Smooth muscle cell (in vitro differentiated cells): ENCODE results near the gene BBX. TPM values are rescaled to one million over a fixed set of nuclear protein-coding genes. Genes with fewer than 3 reads are reported as not detected.

Experiments used
- DNase-seq: peaks from one replicate; lab custom pipeline; 2025; ENCODE audit not compliant: unreplicated experiment; lab: John Stamatoyannopoulos, UW
- H2AFZ ChIP-seq: fragments of 200-600 bp; sonication (generic); 2 replicates; pipeline ENCODE4 v1.6.0; 2016; ENCODE audit warnings: antibody characterized with exemption, low read depth, mild to moderate bottlenecking
- H3F3A ChIP-seq: fragments of 200-600 bp; sonication (generic); 2 replicates; pipeline ENCODE4 v1.6.0; 2017; ENCODE audit warnings: antibody characterized with exemption, low read depth
- H3K27ac ChIP-seq: fragments of 200-600 bp; sonication (generic); 2 replicates; pipeline ENCODE4 v1.5.1; 2016; ENCODE audit warnings: low read depth, mild to moderate bottlenecking
- H3K27me3 ChIP-seq: fragments of 200-600 bp; sonication (generic); 2 replicates; pipeline ENCODE4 v1.6.1; 2016; ENCODE audit warnings: low read depth, mild to moderate bottlenecking
- H3K36me3 ChIP-seq: fragments of 200-600 bp; sonication (generic); 2 replicates; pipeline ENCODE4 v1.5.1; 2016; ENCODE audit warnings: low read depth
- H3K4me1 ChIP-seq: fragments of 200-600 bp; sonication (generic); 2 replicates; pipeline ENCODE4 v1.5.1; 2016; ENCODE audit warnings: low read depth
- H3K4me2 ChIP-seq: fragments of 200-600 bp; sonication (generic); 2 replicates; pipeline ENCODE4 v1.6.0; 2016; ENCODE audit warnings: mild to moderate bottlenecking
- H3K4me3 ChIP-seq: fragments of 200-600 bp; sonication (generic); 2 replicates; pipeline ENCODE4 v1.5.1; 2016; ENCODE audit warnings: mild to moderate bottlenecking
- H3K79me2 ChIP-seq: fragments of 200-600 bp; sonication (generic); 2 replicates; pipeline ENCODE4 v1.6.0; 2016; ENCODE audit warnings: low read depth, mild to moderate bottlenecking
- H3K9ac ChIP-seq: fragments of 200-600 bp; sonication (generic); 2 replicates; pipeline ENCODE4 v1.6.0; 2016; ENCODE audit warnings: low read depth
- H3K9me3 ChIP-seq: fragments of 200-600 bp; sonication (generic); replicated peaks from 2 replicates; pipeline ENCODE4 v1.5.1; 2016; ENCODE audit warnings: low read depth
- H4K20me1 ChIP-seq: fragments of 200-600 bp; sonication (generic); 2 replicates; pipeline ENCODE4 v1.6.0; 2016; ENCODE audit warnings: low read depth
- CTCF ChIP-seq: fragments of 200-600 bp; sonication (generic); IDR thresholded peaks from 2 replicates; pipeline ENCODE4 v1.5.1; 2017; ENCODE audit warnings: borderline replicate concordance, mild to moderate bottlenecking, antibody characterized with exemption; ENCODE audit not compliant: insufficient read depth, poor library complexity, severe bottlenecking
- WGBS: methylation state at CpG from one replicate; pipeline ENCODE4 v1.1.7; 2016; ENCODE audit warnings: low lambda C conversion rate; 5-methylcytosine and 5-hydroxymethylcytosine counted together
- polyA plus RNA-seq: library from polyadenylated mRNA; unstranded; fragments of >200 nt; fragmentation: Nextera tagmentation; extraction: Ambion mirVana; gene quantifications from 2 replicates; pipeline ENCODE4 v1.2.1, GENCODE V29; 2016
- total RNA-seq: library from RNA; depleted of rRNA; stranded (reverse); fragments of >200 nt; gene quantifications from 2 replicates; pipeline ENCODE4 v1.2.3, GENCODE V29; 2014

Gene BBX
- total and polyA plus RNA-seq, 2 experiments from 2014 or later: 58.9 to 66.4 TPM

GRCh38 chr3:107685383-107685782 is 162.6 kb downstream of the BBX start:
- WGBS: 75% methylated on average over 2 of the region's 2 CpGs
- no peak for TF ChIP-seq CTCF
- H4K20me1 ChIP-seq: peaks cover 87% of the 10 kb centered on the region

GRCh38 chr3:107687056-107687581 is 164.4 kb downstream of the BBX start:
- no peaks in the 10 kb centered on the region for H3K9me3 ChIP-seq
- peaks cover 90% of the 10 kb centered on the region for H4K20me1 ChIP-seq
- no peak overlapping the region for H3K4me2 ChIP-seq
- H2AFZ ChIP-seq: no peak overlapping the region
- DNase-seq: no peak
- no peak overlapping the region for H3K9ac ChIP-seq
- TF ChIP-seq CTCF: no peak
- H3K79me2 ChIP-seq: peaks cover 10% of the 10 kb centered on the region
- 97% methylated on average over 5 of the region's 5 CpGs for WGBS
- no peak overlapping the region for H3K27ac ChIP-seq
- no peaks in the 10 kb centered on the region for H3K27me3 ChIP-seq
- H3F3A ChIP-seq: no peaks in the 10 kb centered on the region
- no peaks in the 10 kb centered on the region for H3K4me1 ChIP-seq
- no peaks in the 10 kb centered on the region for H3K36me3 ChIP-seq
- H3K4me3 ChIP-seq: no peak overlapping the region

More at GRCh38 chr3:107685383-107685782, 162.6 kb downstream of the BBX start:
- peaks cover 10% of the 10 kb centered on the region for H3K79me2 ChIP-seq
- no peak overlapping the region for H3K4me3 ChIP-seq
- H3K27ac ChIP-seq: no peak overlapping the region
- H3K36me3 ChIP-seq: no peaks in the 10 kb centered on the region
- H3K9me3 ChIP-seq: no peaks in the 10 kb centered on the region
- no peaks in the 10 kb centered on the region for H3F3A ChIP-seq
- no peak for DNase-seq
- H3K27me3 ChIP-seq: no peaks in the 10 kb centered on the region
- no peaks in the 10 kb centered on the region for H3K4me1 ChIP-seq
- H2AFZ ChIP-seq: no peak overlapping the region
- no peak overlapping the region for H3K4me2 ChIP-seq
- no peak overlapping the region for H3K9ac ChIP-seq

GRCh38 chr3:107689355-107689754 is 166.6 kb downstream of the BBX start:
- Histone ChIP-seq H3K79me2 (peaks cover 5% of the 10 kb centered on the region), H3K27ac (no peak overlapping the region)
- WGBS: 85% methylated on average over 6 of the region's 6 CpGs

More at GRCh38 chr3:107689355-107689754, 166.6 kb downstream of the BBX start:
- no peak for TF ChIP-seq CTCF
- DNase-seq: no peak
- Histone ChIP-seq H3K9ac (no peak overlapping the region), H2AFZ (no peak overlapping the region), H3F3A (no peaks in the 10 kb centered on the region), H3K36me3 (no peaks in the 10 kb centered on the region), H3K4me1 (no peaks in the 10 kb centered on the region), H4K20me1 (peaks cover 68% of the 10 kb centered on the region), H3K9me3 (no peaks in the 10 kb centered on the region), H3K4me2 (no peak overlapping the region), H3K27me3 (no peaks in the 10 kb centered on the region), H3K4me3 (no peak overlapping the region)
